ENCODE results near the gene RIT2. TPM values are rescaled to one million over a fixed set of nuclear protein-coding genes. Genes with fewer than 3 reads are reported as not detected.
"Not testable (repeated sequence)": the region's sequence is repeated elsewhere in the genome, so short reads cannot be mapped to it uniquely, and the experiment has no call there.

The RIT2 gene
- total and polyA plus RNA-seq, 8 donors: 0.12 TPM; not detected in 7

GRCh38 chr18:42745931-42746330 is 369.6 kb downstream of the RIT2 start:
- no peaks in the 10 kb centered on the region for H3K9me3 ChIP-seq
- FAIRE-seq (no peak), DNase-seq (no peak), ATAC-seq (no peak)
- intact Hi-C loops (cut with DNase I): no loop called here
- H3K27ac ChIP-seq: no peak overlapping the region
- no peak overlapping the region for H3K4me3 ChIP-seq
- no peaks in the 10 kb centered on the region for H3K36me3 ChIP-seq
- no peaks in the 10 kb centered on the region for H3K27me3 ChIP-seq
- no peak for TF ChIP-seq CTCF (IDR thresholded peaks at IDR 0.05)
- no peaks in the 10 kb centered on the region for H3K4me1 ChIP-seq

DNA sequence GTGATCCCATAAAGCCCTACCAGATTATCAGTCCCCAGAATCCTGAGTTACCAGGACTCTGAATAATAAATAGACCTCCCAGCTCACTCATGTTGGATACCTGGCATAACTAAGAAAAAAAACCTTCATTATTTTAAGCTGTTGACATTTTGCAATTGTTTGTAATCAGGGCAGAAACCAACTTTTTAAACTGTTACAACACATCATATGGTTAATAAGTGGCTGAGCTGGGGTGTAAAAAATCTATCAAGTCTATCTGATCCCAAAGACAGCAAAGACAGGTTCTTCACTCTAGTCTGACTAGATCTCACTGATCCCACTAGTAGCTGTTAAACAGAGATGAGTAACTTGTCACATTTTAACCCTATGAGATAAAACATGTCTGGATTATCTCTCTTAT is 370.3 kb downstream of the RIT2 start:
- no peak for TF ChIP-seq CTCF (IDR thresholded peaks at IDR 0.05)
- DNase-seq: no peak
- Histone ChIP-seq H3K4me3 (no peak overlapping the region), H3K4me1 (no peaks in the 10 kb centered on the region), H3K36me3 (no peaks in the 10 kb centered on the region), H3K27ac (no peak overlapping the region), H3K27me3 (no peaks in the 10 kb centered on the region), H3K9me3 (no peaks in the 10 kb centered on the region)
- FAIRE-seq: no peak
- ATAC-seq: no peak
- intact Hi-C loops (cut with DNase I): no loop called here

- H3K27me3 ChIP-seq: no peaks in the 10 kb centered on the region
- no peak overlapping the region for H3K4me3 ChIP-seq
- H3K9me3 ChIP-seq: no peaks in the 10 kb centered on the region
- no peaks in the 10 kb centered on the region for H3K4me1 ChIP-seq
- FAIRE-seq (no peak), DNase-seq (no peak), ATAC-seq (no peak)
- intact Hi-C loops (cut with DNase I): no loop called here
- H3K27ac ChIP-seq: no peak overlapping the region
- no peak for TF ChIP-seq CTCF (IDR thresholded peaks at IDR 0.05)
- H3K36me3 ChIP-seq: no peaks in the 10 kb centered on the region
- 55 to 62% methylated on average over 7 of the region's 7 CpGs for WGBS, 2 donors
These were observed 371.9 kb downstream of the RIT2 start for GRCh38 chr18:42743373-42744138.

DNA sequence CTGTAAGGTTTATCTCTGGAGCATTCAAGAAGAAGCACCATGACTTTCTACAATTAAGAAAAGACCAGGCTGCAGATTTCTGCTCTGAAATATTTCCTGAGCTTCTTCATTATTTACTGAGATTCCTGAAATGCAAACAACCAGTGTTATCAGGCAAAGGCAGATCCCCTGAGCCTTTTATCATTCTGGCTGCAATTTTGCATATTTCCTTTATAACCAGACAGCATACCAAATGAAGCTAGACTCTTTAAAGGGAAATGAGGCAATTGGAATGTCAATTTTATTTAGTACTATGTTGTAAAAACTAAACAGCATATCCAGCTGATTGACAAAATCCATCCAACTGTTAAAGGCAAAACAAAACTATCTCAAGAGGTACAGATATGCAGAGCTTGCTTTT is 372.5 kb downstream of the RIT2 start:
- Histone ChIP-seq H3K4me1 (no peaks in the 10 kb centered on the region), H3K36me3 (no peaks in the 10 kb centered on the region), H3K27me3 (no peaks in the 10 kb centered on the region), H3K27ac (no peak overlapping the region), H3K4me3 (no peak overlapping the region), H3K9me3 (no peaks in the 10 kb centered on the region)
- FAIRE-seq: no peak
- no peak for DNase-seq
- no peak for ATAC-seq
- TF ChIP-seq CTCF (IDR thresholded peaks at IDR 0.05): no peak
- intact Hi-C loops (cut with DNase I): no loop called here

GRCh38 chr18:42742474-42742873 is 373.0 kb downstream of the RIT2 start:
- no peak for TF ChIP-seq CTCF (IDR thresholded peaks at IDR 0.05)
- intact Hi-C loops (cut with DNase I): no loop called here
- no peak overlapping the region for H3K4me3 ChIP-seq
- H3K9me3 ChIP-seq: no peaks in the 10 kb centered on the region
- ATAC-seq (no peak), FAIRE-seq (no peak), DNase-seq (no peak)
- H3K27ac ChIP-seq: no peak overlapping the region
- no peaks in the 10 kb centered on the region for H3K4me1 ChIP-seq
- no peaks in the 10 kb centered on the region for H3K36me3 ChIP-seq
- no peaks in the 10 kb centered on the region for H3K27me3 ChIP-seq

- H3K4me1 ChIP-seq; H3K9me3 ChIP-seq; H3K27ac ChIP-seq; H3K27me3 ChIP-seq; H3K4me3 ChIP-seq; DNase-seq; intact Hi-C loops (cut with DNase I); FAIRE-seq; ATAC-seq; H3K36me3 ChIP-seq: not testable (repeated sequence)
- 66 to 76% methylated on average over 12 of the region's 12 CpGs for WGBS, 2 donors
These were observed 373.6 kb downstream of the RIT2 start for GRCh38 chr18:42741805-42742347.

- FAIRE-seq; intact Hi-C loops (cut with DNase I); H3K4me3 ChIP-seq; H3K9me3 ChIP-seq; H3K27me3 ChIP-seq; H3K36me3 ChIP-seq; ATAC-seq; DNase-seq; H3K4me1 ChIP-seq; H3K27ac ChIP-seq: not testable (repeated sequence)
- 36 to 52% methylated on average over 2 of the region's 2 CpGs for WGBS, 2 donors
These were observed 374.2 kb downstream of the RIT2 start for GRCh38 chr18:42741299-42741698.
